Measurements from ENCODE around the gene EZR. TPM values are rescaled to one million over a fixed set of nuclear protein-coding genes. Genes with fewer than 3 reads are reported as not detected.

EZR gene
- total and polyA plus RNA-seq, 2 of the 13 experiments (the other 11 are each of a cell fraction or from before 2014, with no cell fraction given), result 34.7 to 60.3 TPM

- TF ChIP-seq ZHX2 (IDR thresholded peaks at IDR 0.05; ENCODE audit: low read depth), result no peak
- TF ChIP-seq ZHX2 (CRISPR knock-in tag; IDR thresholded peaks at IDR 0.05; ENCODE audit: borderline replicate concordance), result no peak
- TF ChIP-seq HMGXB4 (CRISPR knock-in tag; IDR thresholded peaks at IDR 0.05; ENCODE audit: borderline replicate concordance in 1 of 2, low read depth in 1 of 2), result 0 out of 4 replicates have a peak, but pooled peaks of 1 of the 2 experiments have one; percentile 20
- no peak for TF ChIP-seq ZMYM3 (CRISPR knock-in tag; IDR thresholded peaks at IDR 0.05)
- no peak for TF ChIP-seq ASH2L (IDR thresholded peaks at IDR 0.05; ENCODE audit: insufficient read length, low read depth, low read length)
These were observed 100.6 kb downstream of the EZR start (continued) for GRCh38 chr6:158718461-158719046.
